SK-N-MC (cell line): Measurements from ENCODE around the gene CACNA1B.

Experiments used
- EZH2 ChIP-seq: fragments of 200-600 bp; sonication (generic); IDR thresholded peaks from one replicate; pipeline ENCODE4 v1.6.1; 2017; ENCODE audit warnings: antibody characterized with exemption
- FOXP2 ChIP-seq: optimal IDR thresholded peaks from 2 replicates; pipeline ENCODE3; 2011; ENCODE audit warnings: mild to moderate bottlenecking, moderate library complexity; ENCODE audit not compliant: insufficient read depth; ENCODE audit errors: extremely low read length, control extremely low read depth
- POLR2AphosphoS5 ChIP-seq: IDR thresholded peaks from 2 replicates; pipeline ENCODE4 v1.6.1; 2012; ENCODE audit warnings: mild to moderate bottlenecking, low read depth, low read length, borderline replicate concordance

GRCh38 chr9:138083873-138084272 lies 206.3 kb downstream of the CACNA1B start:
- TF ChIP-seq FOXP2: no peak
- no peak for TF ChIP-seq POLR2AphosphoS5
- no peak for TF ChIP-seq EZH2
